Measurements from ENCODE around the gene ASAP2.

Gene ASAP2

GRCh38 chr2:9345997-9346396, 139.4 kb downstream of the ASAP2 start:
- Histone ChIP-seq H3K4me3 (ENCODE audit: low read depth, low read length) (no peak overlapping the region), H3K36me3 (replicated peaks) (peaks cover 42% of the 10 kb centered on the region), H3K27ac (no peak overlapping the region), H3K27me3 (replicated peaks) (no peaks in the 10 kb centered on the region)
- in situ Hi-C loops (cut with HindIII; ENCODE audit: low pct_ligation_motif_present, low sequenced_read_pairs): no loop called here
- no peak for DNase-seq
- TF ChIP-seq CTCF (IDR thresholded peaks at IDR 0.05; ENCODE audit: low read depth, low read length, missing control alignments): no peak

GRCh38 chr2:9346885-9347284, 140.3 kb downstream of the ASAP2 start:
- no peak overlapping the region for H3K4me3 ChIP-seq (ENCODE audit: low read depth, low read length)
- no peaks in the 10 kb centered on the region for H3K27me3 ChIP-seq (replicated peaks)
- no peak for DNase-seq
- in situ Hi-C loops (cut with HindIII; ENCODE audit: low pct_ligation_motif_present, low sequenced_read_pairs): no loop called here
- no peak overlapping the region for H3K27ac ChIP-seq
- TF ChIP-seq CTCF (IDR thresholded peaks at IDR 0.05; ENCODE audit: low read depth, low read length, missing control alignments): no peak
- H3K36me3 ChIP-seq (replicated peaks): peaks cover 48% of the 10 kb centered on the region

GRCh38 chr2:9347411-9347881, 140.8 kb downstream of the ASAP2 start:
- H3K4me3 ChIP-seq (ENCODE audit: low read depth, low read length): no peak overlapping the region
- H3K36me3 ChIP-seq (replicated peaks): peaks cover 45% of the 10 kb centered on the region
- DNase-seq: no peak
- TF ChIP-seq CTCF (IDR thresholded peaks at IDR 0.05; ENCODE audit: low read depth, low read length, missing control alignments): no peak
- in situ Hi-C loops (cut with HindIII; ENCODE audit: low pct_ligation_motif_present, low sequenced_read_pairs): no loop called here
- no peaks in the 10 kb centered on the region for H3K27me3 ChIP-seq (replicated peaks)
- H3K27ac ChIP-seq: no peak overlapping the region

- no peak for DNase-seq
- TF ChIP-seq CTCF (IDR thresholded peaks at IDR 0.05; ENCODE audit: low read depth, low read length, missing control alignments): no peak
- Histone ChIP-seq H3K4me3 (ENCODE audit: low read depth, low read length) (no peak overlapping the region), H3K27me3 (replicated peaks) (no peaks in the 10 kb centered on the region), H3K27ac (no peak overlapping the region), H3K36me3 (replicated peaks) (peaks cover 56% of the 10 kb centered on the region)
- in situ Hi-C loops (cut with HindIII; ENCODE audit: low pct_ligation_motif_present, low sequenced_read_pairs): no loop called here
These were observed 147.7 kb downstream of the ASAP2 start for GRCh38 chr2:9354318-9354717.

GRCh38 chr2:9355270-9355669, 148.7 kb downstream of the ASAP2 start:
- peaks cover 65% of the 10 kb centered on the region for H3K36me3 ChIP-seq (replicated peaks)
- H3K4me3 ChIP-seq (ENCODE audit: low read depth, low read length): no peak overlapping the region
- no peak for DNase-seq
- in situ Hi-C loops (cut with HindIII; ENCODE audit: low pct_ligation_motif_present, low sequenced_read_pairs): no loop called here
- no peaks in the 10 kb centered on the region for H3K27me3 ChIP-seq (replicated peaks)
- TF ChIP-seq CTCF (IDR thresholded peaks at IDR 0.05; ENCODE audit: low read depth, low read length, missing control alignments): no peak
- H3K27ac ChIP-seq: no peak overlapping the region

GRCh38 chr2:9355716-9356115, 149.1 kb downstream of the ASAP2 start:
- Histone ChIP-seq H3K27ac (no peak overlapping the region), H3K27me3 (replicated peaks) (no peaks in the 10 kb centered on the region), H3K36me3 (replicated peaks) (peaks cover 64% of the 10 kb centered on the region), H3K4me3 (ENCODE audit: low read depth, low read length) (no peak overlapping the region)
- no peak for TF ChIP-seq CTCF (IDR thresholded peaks at IDR 0.05; ENCODE audit: low read depth, low read length, missing control alignments)
- DNase-seq: no peak
- in situ Hi-C loops (cut with HindIII; ENCODE audit: low pct_ligation_motif_present, low sequenced_read_pairs): no loop called here

Measured in brain microvascular endothelial cell (primary cell).